Liver (tissue), 9 donors: ENCODE data around the gene PRR36. TPM values are rescaled to one million over a fixed set of nuclear protein-coding genes. Genes with fewer than 3 reads are reported as not detected.

Source experiments
- DNase-seq: peaks from one replicate; pipeline ENCODE4 v3.0.0-alpha.2; 2017; ENCODE audit warnings: low spot score
- H3K27ac ChIP-seq, 2 donors: one replicate each; pipeline ENCODE4 v1.7.0; 2013; ENCODE audit warnings: inconsistent platforms in 2 of 2, low read length in 2 of 2, control low read depth in 1 of 2, low read depth in 1 of 2, mild to moderate bottlenecking in 1 of 2
- H3K27me3 ChIP-seq, 4 donors: one replicate each; pipeline versions ENCODE4 v1.6.1 to v1.7.0; 2013; ENCODE audit warnings: low read length in 3 of 4, inconsistent platforms in 1 of 4, mild to moderate bottlenecking in 1 of 4, moderate library complexity in 1 of 4; ENCODE audit not compliant: control insufficient read depth in 4 of 4, insufficient read depth in 4 of 4
- H3K36me3 ChIP-seq, 4 donors: one replicate each; pipeline versions ENCODE4 v1.6.1 to v1.7.0; 2013; ENCODE audit warnings: low read length in 3 of 4, mild to moderate bottlenecking in 3 of 4, low read depth in 1 of 4, moderate library complexity in 1 of 4; ENCODE audit not compliant: control insufficient read depth in 4 of 4, insufficient read depth in 3 of 4
- H3K4me1 ChIP-seq, 4 donors: one replicate each; pipeline versions ENCODE4 v1.6.1 to v1.7.0; 2013; ENCODE audit warnings: low read length in 3 of 4, mild to moderate bottlenecking in 3 of 4, moderate library complexity in 1 of 4; ENCODE audit not compliant: control insufficient read depth in 4 of 4, insufficient read depth in 4 of 4
- H3K4me3 ChIP-seq, 3 donors: one replicate each; pipeline versions ENCODE4 v1.6.1 to v1.7.0; 2013; ENCODE audit warnings: low read length in 3 of 3, control low read depth in 1 of 3, low read depth in 1 of 3, mild to moderate bottlenecking in 1 of 3
- H3K9ac ChIP-seq, 2 donors: one replicate each; pipeline ENCODE4 v1.7.0; 2013; ENCODE audit warnings: low read length in 2 of 2, mild to moderate bottlenecking in 2 of 2, moderate library complexity in 2 of 2, control low read depth in 1 of 2, low read depth in 1 of 2
- H3K9me3 ChIP-seq, 4 donors: one replicate each; pipeline versions ENCODE4 v1.6.1 to v1.7.0; 2013; ENCODE audit warnings: low read length in 3 of 4; ENCODE audit not compliant: control insufficient read depth in 4 of 4
- ATF3 ChIP-seq: IDR thresholded peaks from 2 replicates; pipeline ENCODE4 v1.6.1; 2016; ENCODE audit warnings: antibody characterized with exemption
- EGR1 ChIP-seq, 2 donors: IDR thresholded peaks; 2 replicates each; pipeline ENCODE4 v1.6.1; 2016 to 2018; ENCODE audit warnings: antibody characterized with exemption in 2 of 2, low read depth in 2 of 2
- FOXA1 ChIP-seq: IDR thresholded peaks from 2 replicates; pipeline ENCODE4 v1.6.1; 2016; ENCODE audit warnings: antibody characterized with exemption
- FOXA2 ChIP-seq: IDR thresholded peaks from 2 replicates; pipeline ENCODE4 v1.6.1; 2016; ENCODE audit warnings: antibody characterized with exemption
- GABPA ChIP-seq, 2 donors: IDR thresholded peaks in 1 of 2; conservative IDR thresholded peaks in 1 of 2; 2 replicates each; pipeline ENCODE4 v1.6.1; 2016; ENCODE audit warnings: antibody characterized with exemption in 2 of 2, mild to moderate bottlenecking in 1 of 2, moderate library complexity in 1 of 2
- HNF4A ChIP-seq, 2 donors: conservative IDR thresholded peaks; 2 replicates each; pipeline ENCODE4 v1.6.1; 2016; ENCODE audit warnings: antibody characterized with exemption in 2 of 2, mild to moderate bottlenecking in 2 of 2
- HNF4G ChIP-seq: IDR thresholded peaks from 2 replicates; pipeline ENCODE4 v1.6.1; 2016; ENCODE audit warnings: antibody characterized with exemption
- MAX ChIP-seq: IDR thresholded peaks from 2 replicates; pipeline ENCODE4 v1.6.1; 2016; ENCODE audit warnings: antibody characterized with exemption
- NR2F2 ChIP-seq: IDR thresholded peaks from 2 replicates; pipeline ENCODE4 v1.6.1; 2016; ENCODE audit warnings: antibody characterized with exemption
- RAD21 ChIP-seq, 2 donors: IDR thresholded peaks; 2 replicates each; pipeline ENCODE4 v1.6.1; 2016; ENCODE audit warnings: antibody characterized with exemption in 2 of 2, mild to moderate bottlenecking in 2 of 2
- REST ChIP-seq: IDR thresholded peaks from 2 replicates; pipeline ENCODE4 v1.6.1; 2016; ENCODE audit warnings: antibody characterized with exemption, mild to moderate bottlenecking
- RXRA ChIP-seq, 2 donors: IDR thresholded peaks; 2 replicates each; pipeline ENCODE4 v1.6.1; 2017 to 2018; ENCODE audit warnings: antibody characterized with exemption in 2 of 2, mild to moderate bottlenecking in 1 of 2
- SP1 ChIP-seq: IDR thresholded peaks from 2 replicates; pipeline ENCODE4 v1.6.1; 2018; ENCODE audit warnings: antibody characterized with exemption, mild to moderate bottlenecking
- TAF1 ChIP-seq: conservative IDR thresholded peaks from 2 replicates; pipeline ENCODE4 v1.6.1; 2016; ENCODE audit warnings: antibody characterized with exemption, mild to moderate bottlenecking
- YY1 ChIP-seq: IDR thresholded peaks from 2 replicates; pipeline ENCODE4 v1.6.1; 2016; ENCODE audit warnings: antibody characterized with exemption, mild to moderate bottlenecking
- WGBS: extraction: QIAGEN DNeasy Blood & Tissue Kit; methylation state at CpG from one replicate; pipeline ENCODE4 v1.1.7; 2013; 5-methylcytosine and 5-hydroxymethylcytosine counted together
- polyA plus RNA-seq, 2 donors: library from polyadenylated mRNA; stranded (reverse) in 1 of 2; unstranded in 1 of 2; fragments of 200-250 nt in 1 of 2; fragments of >200 nt in 1 of 2; fragmentation: Nextera tagmentation in 1 of 2; extraction: Ambion mirVana in 1 of 2; gene quantifications; one replicate each; pipeline versions ENCODE4 v1.2.1 to v1.2.3, GENCODE V29; 2013 to 2015
- total RNA-seq, 2 donors: library from RNA; depleted of rRNA; stranded (reverse); fragments of >200 nt; gene quantifications; one replicate each; pipeline ENCODE4 v1.2.3, GENCODE V29; 2014
- TF ChIP-seq, protein P1 (sequence below): fragments of 150-350 bp; IDR thresholded peaks from 2 replicates; pipeline ENCODE4 v1.5.1; 2017; ENCODE audit warnings: improper control_type of control experiment, low read depth, low read length; ENCODE audit not compliant: missing input control
- donor health status: healthy.
- donor health status: healthy.
- donor health status: healthy.
- donor health status: healthy.
- donor health status: healthy.

Gene PRR36
- total and polyA plus RNA-seq, 4 donors = 0.02 to 0.03 TPM; not detected in 2

DNA sequence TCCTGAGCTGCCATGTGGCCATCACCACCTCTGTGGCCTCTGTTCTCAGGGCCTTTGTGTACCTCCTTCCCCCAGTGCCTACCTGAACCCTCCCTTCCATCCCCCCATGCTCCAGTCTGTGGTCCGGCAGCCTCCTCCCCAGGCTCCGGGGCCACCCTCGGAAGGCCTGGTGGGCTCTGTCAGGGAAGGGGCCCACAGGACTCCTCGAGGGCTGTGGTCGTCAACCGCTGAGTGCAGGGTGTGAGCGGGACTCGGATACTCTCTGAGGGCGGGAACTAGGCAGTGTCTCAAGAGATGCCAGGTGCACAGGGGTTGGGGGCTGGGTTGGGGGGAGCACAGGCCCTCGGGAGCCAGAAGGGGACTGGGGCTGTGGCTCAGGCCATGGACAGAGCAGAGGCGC, 33.4 kb upstream of the PRR36 start:
- Histone ChIP-seq H3K4me3 (no peak overlapping the region), H3K36me3 (peaks cover 0 to 24% (median 12%) of the 10 kb centered on the region in 4 donors), H3K9ac (no peak overlapping the region), H3K27me3 (no peaks in the 10 kb centered on the region), H3K27ac (no peak overlapping the region), H3K4me1 (peaks cover 8 to 32% (median 16%) of the 10 kb centered on the region in 4 donors), H3K9me3 (no peaks in the 10 kb centered on the region)
- DNase-seq = no peak
- WGBS = 94% methylated on average over 11 of the region's 11 CpGs
- TF ChIP-seq GABPA (IDR thresholded peaks at IDR 0.05 in 1 of 2, conservative IDR thresholded peaks at IDR 0.05 in 1 of 2) (no peak), REST (no peak), EGR1 (IDR thresholded peaks at IDR 0.05; ENCODE audit: low read depth in 2 of 2) (no peak), NR2F2 (no peak), HNF4A (conservative IDR thresholded peaks at IDR 0.05) (no peak), RAD21 (IDR thresholded peaks at IDR 0.05) (no peak), YY1 (no peak), SP1 (no peak), HNF4G (no peak), TAF1 (no peak), ATF3 (no peak), MAX (no peak), FOXA1 (no peak), RXRA (IDR thresholded peaks at IDR 0.05) (no peak), FOXA2 (no peak)
- TF ChIP-seq, protein P1, sequence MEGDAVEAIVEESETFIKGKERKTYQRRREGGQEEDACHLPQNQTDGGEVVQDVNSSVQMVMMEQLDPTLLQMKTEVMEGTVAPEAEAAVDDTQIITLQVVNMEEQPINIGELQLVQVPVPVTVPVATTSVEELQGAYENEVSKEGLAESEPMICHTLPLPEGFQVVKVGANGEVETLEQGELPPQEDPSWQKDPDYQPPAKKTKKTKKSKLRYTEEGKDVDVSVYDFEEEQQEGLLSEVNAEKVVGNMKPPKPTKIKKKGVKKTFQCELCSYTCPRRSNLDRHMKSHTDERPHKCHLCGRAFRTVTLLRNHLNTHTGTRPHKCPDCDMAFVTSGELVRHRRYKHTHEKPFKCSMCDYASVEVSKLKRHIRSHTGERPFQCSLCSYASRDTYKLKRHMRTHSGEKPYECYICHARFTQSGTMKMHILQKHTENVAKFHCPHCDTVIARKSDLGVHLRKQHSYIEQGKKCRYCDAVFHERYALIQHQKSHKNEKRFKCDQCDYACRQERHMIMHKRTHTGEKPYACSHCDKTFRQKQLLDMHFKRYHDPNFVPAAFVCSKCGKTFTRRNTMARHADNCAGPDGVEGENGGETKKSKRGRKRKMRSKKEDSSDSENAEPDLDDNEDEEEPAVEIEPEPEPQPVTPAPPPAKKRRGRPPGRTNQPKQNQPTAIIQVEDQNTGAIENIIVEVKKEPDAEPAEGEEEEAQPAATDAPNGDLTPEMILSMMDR = no peak

DNA sequence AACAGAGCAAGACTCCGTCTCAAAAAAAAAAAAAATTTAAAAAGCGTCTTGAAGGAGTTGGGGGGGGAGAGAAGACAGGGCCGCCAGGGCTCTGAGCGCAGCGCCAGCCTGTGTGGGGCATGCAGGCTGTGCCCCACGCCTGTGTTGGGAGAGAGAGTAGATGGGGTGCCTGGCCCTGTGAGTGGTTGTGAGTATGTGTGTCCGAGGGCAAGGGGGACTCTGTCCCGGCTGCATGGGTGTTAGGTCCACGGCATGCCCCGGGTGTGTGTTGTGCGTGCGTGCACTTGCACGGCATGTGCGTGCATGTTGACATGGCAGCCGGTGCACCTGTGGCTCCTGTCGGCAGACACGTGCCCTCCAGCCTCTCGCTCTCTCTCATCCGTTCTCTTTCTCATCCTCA, 32.9 kb upstream of the PRR36 start:
- WGBS = 95% methylated on average over 19 of the region's 19 CpGs
- H3K36me3 ChIP-seq = peaks cover 0 to 22% (median 11%) of the 10 kb centered on the region in 4 donors
- no peaks in the 10 kb centered on the region for H3K27me3 ChIP-seq
- no peak overlapping the region for H3K27ac ChIP-seq
- H3K9me3 ChIP-seq = no peaks in the 10 kb centered on the region
- no peak overlapping the region for H3K4me3 ChIP-seq
- H3K4me1 ChIP-seq = peaks cover 8 to 33% (median 17%) of the 10 kb centered on the region in 4 donors
- TF ChIP-seq GABPA (IDR thresholded peaks at IDR 0.05 in 1 of 2, conservative IDR thresholded peaks at IDR 0.05 in 1 of 2) (no peak), EGR1 (IDR thresholded peaks at IDR 0.05; ENCODE audit: low read depth in 2 of 2) (no peak), YY1 (no peak), FOXA2 (no peak), RXRA (IDR thresholded peaks at IDR 0.05) (no peak), SP1 (no peak), ATF3 (no peak)
- no peak overlapping the region for H3K9ac ChIP-seq
- DNase-seq = no peak
